H9 (cell line): ENCODE results near the gene CHCHD3. TPM values are rescaled to one million over a fixed set of nuclear protein-coding genes. Genes with fewer than 3 reads are reported as not detected.

ENCODE experiments used
- DNase-seq: peaks from one replicate; pipeline ENCODE4 v3.0.0-alpha.2; 2017
- H2AFZ ChIP-seq: one replicate; pipeline ENCODE4 v1.6.1; 2013; ENCODE audit warnings: mild to moderate bottlenecking, low read length, control low read depth, moderate library complexity
- H2AK5ac ChIP-seq: 2 replicates; pipeline ENCODE4 v1.6.1; 2013; ENCODE audit warnings: low read length, control low read depth, mixed read lengths; ENCODE audit not compliant: insufficient read length
- H2BK120ac ChIP-seq: one replicate; pipeline ENCODE4 v1.6.1; 2013; ENCODE audit warnings: low read depth, mild to moderate bottlenecking, low read length, control low read depth, inconsistent platforms; ENCODE audit not compliant: poor library complexity, severe bottlenecking
- H2BK12ac ChIP-seq: 2 replicates; pipeline ENCODE4 v1.6.1; 2013; ENCODE audit warnings: low read length, control low read depth, mixed read lengths, low read depth; ENCODE audit not compliant: insufficient read length
- H2BK15ac ChIP-seq: 2 replicates; pipeline ENCODE4 v1.6.1; 2013; ENCODE audit warnings: low read depth, low read length, control low read depth
- H2BK20ac ChIP-seq: one replicate; pipeline ENCODE4 v1.6.1; 2013; ENCODE audit warnings: low read depth, mild to moderate bottlenecking, low read length, control low read depth, inconsistent platforms; ENCODE audit not compliant: poor library complexity, severe bottlenecking
- H2BK5ac ChIP-seq: 2 replicates; pipeline ENCODE4 v1.6.1; 2013; ENCODE audit warnings: low read length, control low read depth, mixed read lengths; ENCODE audit not compliant: insufficient read length
- H3K14ac ChIP-seq: 2 replicates; pipeline ENCODE4 v1.6.1; 2013; ENCODE audit warnings: low read length, control low read depth; ENCODE audit not compliant: insufficient read depth
- H3K18ac ChIP-seq: 2 replicates; pipeline ENCODE4 v1.6.1; 2013; ENCODE audit warnings: low read depth, mild to moderate bottlenecking, mixed read lengths, low read length, control low read depth; ENCODE audit not compliant: insufficient read length
- H3K23ac ChIP-seq: 2 replicates; pipeline ENCODE4 v1.6.1; 2013; ENCODE audit warnings: low read length, control low read depth, mixed read lengths, low read depth; ENCODE audit not compliant: insufficient read length
- H3K23me2 ChIP-seq: 2 replicates; pipeline ENCODE4 v1.6.1; 2013; ENCODE audit warnings: low read depth, mild to moderate bottlenecking, mixed read lengths, low read length, control low read depth; ENCODE audit not compliant: insufficient read length, poor library complexity, severe bottlenecking
- H3K27ac ChIP-seq: 2 replicates; pipeline ENCODE4 v1.5.1; 2013; ENCODE audit warnings: low read length, control low read depth, mixed read lengths, low read depth; ENCODE audit not compliant: insufficient read length
- H3K27me3 ChIP-seq: 2 replicates; pipeline ENCODE4 v1.6.1; 2013; ENCODE audit warnings: low read length, control low read depth, inconsistent platforms; ENCODE audit not compliant: insufficient read depth
- H3K4ac ChIP-seq: 2 replicates; pipeline ENCODE4 v1.6.1; 2013; ENCODE audit warnings: low read depth, mild to moderate bottlenecking, control low read depth, inconsistent platforms, low read length, moderate library complexity
- H3K4me1 ChIP-seq: 2 replicates; pipeline ENCODE4 v1.6.1; 2013; ENCODE audit warnings: low read length, control low read depth, inconsistent platforms; ENCODE audit not compliant: insufficient read depth
- H3K4me2 ChIP-seq: 2 replicates; pipeline ENCODE4 v1.6.1; 2013; ENCODE audit warnings: low read length, control low read depth, mixed read lengths; ENCODE audit not compliant: insufficient read length, insufficient read depth
- H3K56ac ChIP-seq: 2 replicates; pipeline ENCODE4 v1.6.1; 2013; ENCODE audit warnings: low read depth, mild to moderate bottlenecking, mixed read lengths, low read length, control low read depth; ENCODE audit not compliant: insufficient read length
- H3K79me1 ChIP-seq: 2 replicates; pipeline ENCODE4 v1.6.1; 2013; ENCODE audit warnings: low read depth, mild to moderate bottlenecking, moderate library complexity, low read length, control low read depth, inconsistent platforms; ENCODE audit not compliant: insufficient read depth, poor library complexity, severe bottlenecking
- H3K79me2 ChIP-seq: 2 replicates; pipeline ENCODE4 v1.6.1; 2013; ENCODE audit warnings: low read length, control low read depth, inconsistent platforms; ENCODE audit not compliant: insufficient read depth
- H3K9ac ChIP-seq: 2 replicates; pipeline ENCODE4 v1.6.1; 2013; ENCODE audit warnings: low read length, control low read depth, mixed read lengths; ENCODE audit not compliant: insufficient read length; ENCODE audit errors: extremely low read depth
- H3K9me3 ChIP-seq: one replicate; pipeline ENCODE4 v1.6.1; 2013; ENCODE audit warnings: low read depth, low read length, inconsistent platforms; ENCODE audit not compliant: control insufficient read depth
- H3T11ph ChIP-seq: one replicate; pipeline ENCODE4 v1.6.1; 2013; ENCODE audit warnings: mild to moderate bottlenecking, low read length, control low read depth, inconsistent platforms
- H4K20me1 ChIP-seq: one replicate; pipeline ENCODE4 v1.6.1; 2013; ENCODE audit not compliant: control insufficient read depth, insufficient read length, insufficient read depth
- H4K5ac ChIP-seq: 2 replicates; pipeline ENCODE4 v1.6.1; 2013; ENCODE audit warnings: low read depth, mild to moderate bottlenecking, mixed read lengths, low read length, control low read depth; ENCODE audit not compliant: insufficient read length
- H4K8ac ChIP-seq: replicated peaks from 2 replicates; pipeline ENCODE4 v1.6.1; 2013; ENCODE audit warnings: low read length, control low read depth, mixed read lengths, low read depth; ENCODE audit not compliant: insufficient read length
- H4K91ac ChIP-seq: 2 replicates; pipeline ENCODE4 v1.6.1; 2013; ENCODE audit warnings: low read depth, mild to moderate bottlenecking, moderate library complexity, mixed read lengths, low read length, control low read depth; ENCODE audit not compliant: insufficient read length
- H3K27ac Mint-ChIP-seq, 3 experiments: 2 replicates in 2 of 3; 3 replicates in 1 of 3; pipeline ENCODE4 v1.8.0; 2020 to 2021; ENCODE audit warnings: mixed read lengths in 3 of 3, mild to moderate bottlenecking in 1 of 3, moderate library complexity in 1 of 3
- H3K27me3 Mint-ChIP-seq: 2 replicates; pipeline ENCODE4 v1.8.0; 2021; ENCODE audit warnings: low read depth, mild to moderate bottlenecking, moderate library complexity, mixed read lengths
- H3K36me3 Mint-ChIP-seq, 3 experiments: 2 replicates in 2 of 3; 3 replicates in 1 of 3; pipeline ENCODE4 v1.8.0; 2020 to 2021; ENCODE audit warnings: low read depth in 3 of 3, mixed read lengths in 3 of 3; ENCODE audit not compliant: insufficient read depth in 1 of 3
- H3K4me1 Mint-ChIP-seq, 2 experiments: 2 replicates each; pipeline ENCODE4 v1.8.0; 2020; ENCODE audit warnings: mixed read lengths in 2 of 2
- H3K4me3 Mint-ChIP-seq, 2 experiments: 2 replicates in 1 of 2; 3 replicates in 1 of 2; pipeline ENCODE4 v1.8.0; 2020 to 2021; ENCODE audit warnings: mild to moderate bottlenecking in 2 of 2, mixed read lengths in 2 of 2, moderate library complexity in 1 of 2
- H3K9me3 Mint-ChIP-seq, 2 experiments: 2 replicates in 1 of 2; 3 replicates in 1 of 2; pipeline ENCODE4 v1.8.0; 2020; ENCODE audit warnings: mild to moderate bottlenecking in 2 of 2, mixed read lengths in 2 of 2, moderate library complexity in 1 of 2
- CTCF ChIP-seq: fragments of 200-600 bp; sonication (generic); conservative IDR thresholded peaks from 3 replicates; pipeline ENCODE4 v1.8.0; 2021; ENCODE audit warnings: antibody characterized with exemption, mild to moderate bottlenecking
- WGBS: extraction: QIAGEN DNeasy Blood & Tissue Kit; methylation state at CpG from one replicate; pipeline ENCODE4 v1.1.7; 2013; ENCODE audit warnings: missing lambda C conversion rate, low lambda C conversion rate, mixed read lengths; ENCODE audit not compliant: insufficient read length; ENCODE audit errors: extremely low coverage; 5-methylcytosine and 5-hydroxymethylcytosine counted together
- total RNA-seq: library from RNA; stranded (reverse); gene quantifications from 2 replicates; pipeline ENCODE4 v1.2.1, GENCODE V29; 2021

The CHCHD3 gene
- total RNA-seq, 1 experiment from 2014 or later: 104 TPM

GRCh38 chr7:132797152-132797551 is 284.7 kb downstream of the CHCHD3 start:
- no peak overlapping the region for H4K8ac ChIP-seq
- peaks cover 0 to 10% (median 0%) of the 10 kb centered on the region in 3 experiments; a peak in 3 of 7 replicates for H3K36me3 Mint-ChIP-seq
- H2BK120ac ChIP-seq: no peak overlapping the region
- no peaks in the 10 kb centered on the region for H3K9me3 ChIP-seq
- H4K91ac ChIP-seq: no peak overlapping the region
- H3K27ac ChIP-seq: no peak overlapping the region
- H3K27ac Mint-ChIP-seq: peak overlapping the region in 1 of 3 experiments; percentile 32; a peak in 2 of 7 replicates
- H3K9me3 Mint-ChIP-seq: no peaks in the 10 kb centered on the region
- no peaks in the 10 kb centered on the region for H3K23me2 ChIP-seq
- H3K18ac ChIP-seq: no peak overlapping the region
- TF ChIP-seq CTCF: no peak
- no peaks in the 10 kb centered on the region for H3K4me1 ChIP-seq
- no peak overlapping the region for H3K14ac ChIP-seq
- H4K5ac ChIP-seq: no peak overlapping the region
- no peak overlapping the region for H2BK15ac ChIP-seq
- no peak overlapping the region for H2BK20ac ChIP-seq
- no peak overlapping the region for H3K56ac ChIP-seq
- H3T11ph ChIP-seq: no peak overlapping the region
- no peak overlapping the region for H3K4me2 ChIP-seq
- H2AK5ac ChIP-seq: no peak overlapping the region
- no peak overlapping the region for H3K9ac ChIP-seq
- no peaks in the 10 kb centered on the region for H3K79me2 ChIP-seq
- H3K4me1 Mint-ChIP-seq: peaks cover 3 to 4% of the 10 kb centered on the region in 2 experiments
- WGBS: no CpG with 5 or more reads among the region's 3 CpGs
- H3K4me3 Mint-ChIP-seq: no peak overlapping the region
- no peaks in the 10 kb centered on the region for H3K79me1 ChIP-seq
- H4K20me1 ChIP-seq: no peaks in the 10 kb centered on the region
- no peaks in the 10 kb centered on the region for H3K27me3 ChIP-seq
- H2BK5ac ChIP-seq: no peak overlapping the region
- H3K23ac ChIP-seq: no peak overlapping the region
- H2BK12ac ChIP-seq: no peak overlapping the region
- H3K27me3 Mint-ChIP-seq: no peaks in the 10 kb centered on the region; the same call in 1 of the 2 replicates
- no peak overlapping the region for H3K4ac ChIP-seq
- no peak for DNase-seq
- no peak overlapping the region for H2AFZ ChIP-seq
